ENCODE measurements around the gene TMEM69.
"Not testable (repeated sequence)": the region's sequence is repeated elsewhere in the genome, so short reads cannot be mapped to it uniquely, and the experiment has no call there.

TMEM69 gene

GRCh38 chr1:45718289-45718688 lies 30.3 kb downstream of the TMEM69 start:
- no peak for TF ChIP-seq CTCF (IDR thresholded peaks at IDR 0.05; ENCODE audit: low read depth, low read length, missing control alignments)
- DNase-seq (ENCODE audit: low read depth) = no peak
- no peak overlapping the region for H3K4me3 ChIP-seq (ENCODE audit: low read depth, low read length)

- no peak for TF ChIP-seq CTCF (IDR thresholded peaks at IDR 0.05; ENCODE audit: low read depth, low read length, missing control alignments)
- no peak overlapping the region for H3K4me3 ChIP-seq (ENCODE audit: low read depth, low read length)
- DNase-seq (ENCODE audit: low read depth) = no peak
These were observed 33.2 kb downstream of the TMEM69 start for GRCh38 chr1:45721207-45721606.

- no peak overlapping the region for H3K4me3 ChIP-seq (ENCODE audit: low read depth, low read length)
- no peak for DNase-seq (ENCODE audit: low read depth)
- TF ChIP-seq CTCF (IDR thresholded peaks at IDR 0.05; ENCODE audit: low read depth, low read length, missing control alignments) = no peak
These were observed 34.8 kb downstream of the TMEM69 start for GRCh38 chr1:45722809-45723208.

GRCh38 chr1:45723248-45723930 lies 35.4 kb downstream of the TMEM69 start:
- DNase-seq (ENCODE audit: low read depth) = no peak
- no peak for TF ChIP-seq CTCF (IDR thresholded peaks at IDR 0.05; ENCODE audit: low read depth, low read length, missing control alignments)

GRCh38 chr1:45726007-45726406 lies 38.0 kb downstream of the TMEM69 start:
- DNase-seq (ENCODE audit: low read depth); H3K4me3 ChIP-seq (ENCODE audit: low read depth, low read length): not testable (repeated sequence)

More at GRCh38 chr1:45723248-45723930, 35.4 kb downstream of the TMEM69 start:
- no peak overlapping the region for H3K4me3 ChIP-seq (ENCODE audit: low read depth, low read length)

- TF ChIP-seq CTCF (IDR thresholded peaks at IDR 0.05; ENCODE audit: low read depth, low read length, missing control alignments) = no peak
- no peak for DNase-seq (ENCODE audit: low read depth)
These were observed 42.2 kb downstream of the TMEM69 start for GRCh38 chr1:45730075-45730779.

GRCh38 chr1:45730780-45731319 lies 42.9 kb downstream of the TMEM69 start:
- TF ChIP-seq CTCF (IDR thresholded peaks at IDR 0.05; ENCODE audit: low read depth, low read length, missing control alignments) = no peak
- DNase-seq (ENCODE audit: low read depth) = no peak
- no peak overlapping the region for H3K4me3 ChIP-seq (ENCODE audit: low read depth, low read length)

More at GRCh38 chr1:45730075-45730779, 42.2 kb downstream of the TMEM69 start:
- H3K4me3 ChIP-seq (ENCODE audit: low read depth, low read length) = no peak overlapping the region

Measured in GM12864 (cell line).